SU-DHL-6 (cell line): ENCODE data around the gene CAAP1.

Experiments
- EZH2phosphoT487 ChIP-seq: fragments of 200-600 bp; sonication (generic), shearing (Covaris generic); conservative IDR thresholded peaks from 2 replicates; pipeline ENCODE4 v1.6.1; 2018; ENCODE audit warnings: mild to moderate bottlenecking, antibody characterized with exemption, low read length, moderate library complexity, mixed read lengths
- TF ChIP-seq, protein P1 (sequence below): fragments of 200-600 bp; sonication (generic); IDR thresholded peaks from one replicate; pipeline ENCODE4 v1.5.1; 2017; ENCODE audit warnings: antibody characterized with exemption, mild to moderate bottlenecking, low read length, moderate library complexity; ENCODE audit not compliant: insufficient read depth, poor library complexity, severe bottlenecking

DNA sequence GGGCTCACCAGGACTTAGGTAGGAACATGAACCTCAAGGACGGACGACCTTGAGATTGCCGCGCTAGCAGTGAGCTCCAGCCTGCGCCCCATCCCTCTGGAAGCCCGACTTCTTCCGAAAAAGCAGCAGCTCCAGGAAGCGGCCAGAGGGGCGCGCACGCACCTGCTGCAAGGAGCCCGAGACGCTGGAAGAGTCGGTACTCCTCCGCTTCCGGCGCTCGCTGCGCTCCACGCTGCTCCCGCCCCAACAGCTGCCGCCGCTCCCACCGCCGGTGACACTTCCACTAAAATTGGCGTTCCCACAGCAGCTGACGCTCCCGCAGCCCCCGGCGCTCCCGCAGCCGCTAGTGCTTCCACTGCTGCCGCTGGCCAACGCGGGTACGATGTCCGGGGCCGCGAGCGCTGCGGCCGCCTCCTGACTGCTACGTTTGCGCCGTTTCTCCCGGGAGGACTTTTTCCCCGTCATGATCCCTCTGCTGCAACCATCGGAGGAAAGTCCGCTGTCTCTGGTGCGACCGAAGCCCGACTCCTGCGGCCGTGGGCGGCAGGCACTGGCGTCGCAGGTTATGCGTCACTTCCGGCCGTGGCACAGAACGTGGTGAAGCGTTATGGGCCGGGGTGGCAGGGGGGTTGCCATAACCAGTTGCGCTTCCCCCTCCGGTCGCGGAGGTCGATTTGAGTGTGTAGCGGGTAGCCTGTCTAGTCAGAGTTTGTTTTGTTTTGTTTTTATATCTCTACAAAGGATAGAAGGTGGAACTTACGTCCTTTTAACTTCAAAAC lies at the start of gene CAAP1:
- TF ChIP-seq, protein P1, sequence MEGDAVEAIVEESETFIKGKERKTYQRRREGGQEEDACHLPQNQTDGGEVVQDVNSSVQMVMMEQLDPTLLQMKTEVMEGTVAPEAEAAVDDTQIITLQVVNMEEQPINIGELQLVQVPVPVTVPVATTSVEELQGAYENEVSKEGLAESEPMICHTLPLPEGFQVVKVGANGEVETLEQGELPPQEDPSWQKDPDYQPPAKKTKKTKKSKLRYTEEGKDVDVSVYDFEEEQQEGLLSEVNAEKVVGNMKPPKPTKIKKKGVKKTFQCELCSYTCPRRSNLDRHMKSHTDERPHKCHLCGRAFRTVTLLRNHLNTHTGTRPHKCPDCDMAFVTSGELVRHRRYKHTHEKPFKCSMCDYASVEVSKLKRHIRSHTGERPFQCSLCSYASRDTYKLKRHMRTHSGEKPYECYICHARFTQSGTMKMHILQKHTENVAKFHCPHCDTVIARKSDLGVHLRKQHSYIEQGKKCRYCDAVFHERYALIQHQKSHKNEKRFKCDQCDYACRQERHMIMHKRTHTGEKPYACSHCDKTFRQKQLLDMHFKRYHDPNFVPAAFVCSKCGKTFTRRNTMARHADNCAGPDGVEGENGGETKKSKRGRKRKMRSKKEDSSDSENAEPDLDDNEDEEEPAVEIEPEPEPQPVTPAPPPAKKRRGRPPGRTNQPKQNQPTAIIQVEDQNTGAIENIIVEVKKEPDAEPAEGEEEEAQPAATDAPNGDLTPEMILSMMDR: no peak
- no peak for TF ChIP-seq EZH2phosphoT487
